GM12892 (cell line): ENCODE data around the gene WNT8B.

Source experiments
- POLR2A ChIP-seq: IDR thresholded peaks from 2 replicates; pipeline ENCODE4 v1.6.1; 2011; ENCODE audit warnings: low read depth, low read length, control low read depth
- POLR2AphosphoS5 ChIP-seq: IDR thresholded peaks from 2 replicates; pipeline ENCODE4 v1.6.1; 2011; ENCODE audit warnings: low read depth, low read length, control low read depth
- TAF1 ChIP-seq: IDR thresholded peaks from 2 replicates; pipeline ENCODE4 v1.6.1; 2011; ENCODE audit warnings: low read depth, mild to moderate bottlenecking, control low read depth, low read length, borderline replicate concordance

DNA sequence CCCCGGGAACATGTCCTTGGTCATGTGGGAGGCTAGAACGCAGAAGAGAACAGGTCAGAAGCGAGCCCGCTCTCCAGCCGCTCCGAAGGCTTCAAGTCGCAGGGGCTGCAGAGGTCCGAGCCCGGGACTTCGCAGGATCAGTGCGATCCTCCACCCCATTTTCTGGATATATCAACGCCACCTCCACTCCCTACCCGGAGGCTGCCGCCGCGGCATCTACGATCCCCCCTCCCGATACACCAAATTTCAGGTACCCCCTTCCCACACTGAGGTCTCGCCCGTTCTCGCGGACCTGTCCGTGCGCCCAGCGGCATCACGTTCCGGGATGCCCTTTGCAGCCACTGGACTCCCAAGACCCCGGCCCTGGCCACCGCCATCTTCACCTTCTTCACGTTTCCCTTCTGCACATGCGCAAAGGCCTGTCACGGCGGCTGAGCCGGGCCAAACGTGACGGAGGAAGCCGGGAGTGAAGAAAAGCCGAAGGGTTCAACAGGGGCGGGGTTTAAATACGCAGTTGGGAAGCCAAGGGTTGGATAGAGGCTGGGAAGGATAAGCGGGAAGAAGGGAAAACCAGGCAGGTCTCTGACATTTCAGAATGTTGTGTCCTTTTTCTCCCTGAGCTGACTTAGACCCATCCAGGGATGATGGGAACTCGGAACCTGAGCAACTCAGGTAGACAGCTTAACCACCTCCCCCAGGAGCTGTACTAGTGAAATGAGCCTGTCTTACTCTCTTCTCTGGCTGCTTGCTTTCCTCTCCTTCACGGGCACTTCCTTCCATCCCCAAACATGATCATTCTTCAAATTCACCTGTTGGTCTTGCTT lies 66.9 kb downstream of the WNT8B start, which contains the start of gene NDUFB8:
- TF ChIP-seq POLR2A (peak; percentile 86), POLR2AphosphoS5 (peak; percentile 79), TAF1 (peak; percentile 75)
